Loucy (cell line): ENCODE results near the gene ZSWIM6.
A peak's percentile ranks its signal among the peaks of the same experiment; 100 is the strongest.

Source experiments
- H2AFZ ChIP-seq: fragments of 200-600 bp; sonication (generic); 2 replicates; pipeline ENCODE4 v1.6.0; 2016; ENCODE audit warnings: antibody characterized with exemption, mild to moderate bottlenecking, low read length, moderate library complexity
- H3F3A ChIP-seq: fragments of 200-600 bp; 2 replicates; pipeline ENCODE4 v1.6.0; 2016; ENCODE audit warnings: antibody characterized with exemption, low read depth, mild to moderate bottlenecking
- H3K27me3 ChIP-seq: fragments of 200-600 bp; sonication (generic); 2 replicates; pipeline ENCODE4 v1.6.1; 2014; ENCODE audit warnings: low read length, mild to moderate bottlenecking; ENCODE audit not compliant: insufficient read depth, poor library complexity, severe bottlenecking
- H3K36me3 ChIP-seq: fragments of 200-600 bp; sonication (generic); 2 replicates; pipeline ENCODE4 v1.6.1; 2016; ENCODE audit warnings: low read length; ENCODE audit not compliant: insufficient read depth
- H3K4me1 ChIP-seq: fragments of 200-600 bp; sonication (generic); 2 replicates; pipeline ENCODE4 v1.5.1; 2014; ENCODE audit warnings: low read length, mild to moderate bottlenecking; ENCODE audit not compliant: insufficient read depth, poor library complexity, severe bottlenecking
- H3K4me2 ChIP-seq: fragments of 200-600 bp; sonication (generic); 2 replicates; pipeline ENCODE4 v1.6.0; 2014; ENCODE audit warnings: antibody characterized with exemption, low read length, low read depth, mild to moderate bottlenecking; ENCODE audit not compliant: poor library complexity, severe bottlenecking
- H3K4me3 ChIP-seq: fragments of 200-600 bp; sonication (generic); 2 replicates; pipeline ENCODE4 v1.5.1; 2014; ENCODE audit warnings: low read length, mild to moderate bottlenecking, mixed read lengths; ENCODE audit not compliant: poor library complexity, severe bottlenecking
- H3K79me2 ChIP-seq: fragments of 200-600 bp; sonication (generic); 2 replicates; pipeline ENCODE4 v1.6.1; 2014; ENCODE audit warnings: low read length; ENCODE audit not compliant: insufficient read depth
- H3K9ac ChIP-seq: fragments of 200-600 bp; sonication (generic); 2 replicates; pipeline ENCODE4 v1.6.0; 2014; ENCODE audit warnings: mild to moderate bottlenecking, low read depth, low read length, moderate library complexity; ENCODE audit not compliant: poor library complexity, severe bottlenecking
- H3K9me2 ChIP-seq: fragments of 200-600 bp; sonication (generic); replicated peaks from 2 replicates; pipeline ENCODE4 v1.6.1; 2016; ENCODE audit warnings: low read depth, low read length, mixed read lengths
- H3K9me3 ChIP-seq: fragments of 200-600 bp; sonication (generic); 2 replicates; pipeline ENCODE4 v1.6.1; 2014; ENCODE audit warnings: mild to moderate bottlenecking, antibody characterized with exemption, low read length, low read depth; ENCODE audit not compliant: insufficient read depth
- H4K20me1 ChIP-seq: fragments of 200-600 bp; sonication (generic); 2 replicates; pipeline ENCODE4 v1.6.0; 2014; ENCODE audit warnings: antibody characterized with exemption, low read length, mild to moderate bottlenecking; ENCODE audit not compliant: insufficient read depth, poor library complexity, severe bottlenecking
- CTCF ChIP-seq: fragments of 200-600 bp; sonication (generic); conservative IDR thresholded peaks from 2 replicates; pipeline ENCODE4 v1.5.1; 2014; ENCODE audit warnings: mild to moderate bottlenecking, antibody characterized with exemption, low read length
- EZH2phosphoT487 ChIP-seq: fragments of 200-600 bp; IDR thresholded peaks from 2 replicates; pipeline ENCODE4 v1.6.1; 2018; ENCODE audit warnings: antibody characterized with exemption, mild to moderate bottlenecking, moderate library complexity, borderline replicate concordance

Gene ZSWIM6

GRCh38 chr5:61423487-61424145, 91.6 kb downstream of the ZSWIM6 start:
- H3K79me2 ChIP-seq = peaks cover 19% of the 10 kb centered on the region; the same call in 1 of the 2 replicates
- no peaks in the 10 kb centered on the region for H3K9me2 ChIP-seq
- peak overlapping the region; percentile 35 for H3K4me2 ChIP-seq
- H3K27me3 ChIP-seq = no peaks in the 10 kb centered on the region
- H3K4me3 ChIP-seq = no peak overlapping the region
- no peak overlapping the region for H2AFZ ChIP-seq
- H3K4me1 ChIP-seq = peaks cover 8% of the 10 kb centered on the region
- no peak overlapping the region for H3K9ac ChIP-seq
- H3F3A ChIP-seq = no peaks in the 10 kb centered on the region
- no peaks in the 10 kb centered on the region for H3K9me3 ChIP-seq
- no peaks in the 10 kb centered on the region for H3K36me3 ChIP-seq
- TF ChIP-seq CTCF (no peak), EZH2phosphoT487 (no peak)
- peaks cover 6% of the 10 kb centered on the region for H4K20me1 ChIP-seq

GRCh38 chr5:61425918-61426317, 93.9 kb downstream of the ZSWIM6 start:
- no peaks in the 10 kb centered on the region for H3K36me3 ChIP-seq
- H3F3A ChIP-seq = no peaks in the 10 kb centered on the region
- peaks cover 8% of the 10 kb centered on the region for H3K4me1 ChIP-seq
- H2AFZ ChIP-seq = no peak overlapping the region
- no peak for TF ChIP-seq CTCF
- TF ChIP-seq EZH2phosphoT487 = no peak
- H3K4me2 ChIP-seq = no peak overlapping the region
- no peaks in the 10 kb centered on the region for H3K9me3 ChIP-seq
- H3K4me3 ChIP-seq = no peak overlapping the region
- H3K27me3 ChIP-seq = no peaks in the 10 kb centered on the region
- H3K79me2 ChIP-seq = peaks cover 27% of the 10 kb centered on the region; the same call in 1 of the 2 replicates
- H3K9me2 ChIP-seq = no peaks in the 10 kb centered on the region
- H3K9ac ChIP-seq = no peak overlapping the region
- H4K20me1 ChIP-seq = no peaks in the 10 kb centered on the region

- Histone ChIP-seq H3K9me2 (no peaks in the 10 kb centered on the region), H4K20me1 (no peaks in the 10 kb centered on the region), H3K36me3 (no peaks in the 10 kb centered on the region), H3K27me3 (no peaks in the 10 kb centered on the region), H3K9me3 (no peaks in the 10 kb centered on the region), H2AFZ (no peak overlapping the region), H3K9ac (no peak overlapping the region), H3K4me2 (no peak overlapping the region), H3K4me1 (no peaks in the 10 kb centered on the region), H3F3A (no peaks in the 10 kb centered on the region), H3K4me3 (no peak overlapping the region), H3K79me2 (peaks cover 11% of the 10 kb centered on the region; the same call in 1 of the 2 replicates)
- no peak for TF ChIP-seq EZH2phosphoT487
- no peak for TF ChIP-seq CTCF
These were observed 97.8 kb downstream of the ZSWIM6 start for GRCh38 chr5:61429906-61430305.
